ENCODE results near the gene P2RY14.

The P2RY14 gene

DNA sequence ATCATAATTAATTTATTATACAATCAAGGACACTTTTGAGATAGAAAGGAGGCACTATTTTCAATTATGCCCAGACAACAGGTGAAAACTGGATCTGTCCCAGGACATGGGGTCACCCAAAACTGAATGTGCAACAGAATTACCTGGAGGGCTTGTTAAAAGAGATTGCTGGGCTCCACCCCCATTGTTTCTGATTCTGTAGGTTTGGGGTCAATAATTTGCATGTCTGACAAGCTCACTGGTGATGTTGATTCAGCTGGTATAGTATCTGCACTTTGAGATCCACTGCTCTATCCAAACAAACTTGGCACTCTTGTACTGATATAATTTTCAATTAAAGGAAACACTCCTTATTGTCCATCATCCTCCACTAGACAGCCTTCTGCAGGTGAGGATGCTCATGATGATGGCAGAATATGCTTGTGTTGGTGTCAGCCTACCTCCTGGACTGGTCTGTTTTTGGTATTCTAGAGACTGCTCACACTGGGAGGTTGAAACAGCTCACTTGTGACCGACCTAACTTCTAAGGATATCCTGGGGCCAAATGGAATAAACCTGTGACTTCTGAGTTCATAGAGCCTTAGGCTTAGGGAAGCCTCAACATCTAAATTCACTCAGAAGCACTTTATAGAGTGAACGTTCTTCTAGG lies 2.2 kb downstream of the P2RY14 start:
- H3K27ac ChIP-seq (ENCODE audit: low read depth, low read length): no peak overlapping the region
- H3K36me3 ChIP-seq (ENCODE audit: insufficient read depth, low read length): no peaks in the 10 kb centered on the region
- peaks cover 23% of the 10 kb centered on the region for H3K4me1 ChIP-seq (ENCODE audit: insufficient read depth, low read length)
- no peak overlapping the region for H3K9ac ChIP-seq (ENCODE audit: low read length)
- H3K9me3 ChIP-seq (ENCODE audit: low read length): no peaks in the 10 kb centered on the region
- peak overlapping the region; percentile 9 to 11 for H3K4me3 ChIP-seq (ENCODE audit: low read depth in 1 of 2, low read length in 2 of 2)
- no peaks in the 10 kb centered on the region for H3K27me3 ChIP-seq (ENCODE audit: control insufficient read depth in 1 of 2, insufficient read depth in 2 of 2, low read length in 2 of 2)

DNA sequence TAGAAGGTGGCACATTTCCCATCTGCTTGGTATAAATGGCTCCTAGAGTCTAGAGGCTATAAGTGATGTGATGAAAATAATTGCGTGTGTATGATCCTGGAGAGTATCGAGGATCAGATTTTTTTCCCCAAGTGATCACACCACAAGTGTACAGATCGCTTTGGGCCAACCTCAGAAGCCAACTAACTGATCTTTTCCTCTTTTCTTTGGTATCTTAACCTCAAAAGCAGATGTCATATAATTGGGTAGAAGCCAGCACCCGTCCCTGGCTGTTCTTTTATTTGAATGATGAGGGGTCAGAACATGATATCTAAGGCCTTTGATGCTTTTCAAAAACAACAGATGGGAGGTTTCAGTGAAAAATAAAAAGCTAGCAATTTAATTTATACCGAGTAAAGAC lies 3.3 kb downstream of the P2RY14 start:
- no peaks in the 10 kb centered on the region for H3K36me3 ChIP-seq (ENCODE audit: insufficient read depth, low read length)
- no peaks in the 10 kb centered on the region for H3K27me3 ChIP-seq (ENCODE audit: control insufficient read depth in 1 of 2, insufficient read depth in 2 of 2, low read length in 2 of 2)
- no peak overlapping the region for H3K27ac ChIP-seq (ENCODE audit: low read depth, low read length)
- no peak overlapping the region for H3K4me3 ChIP-seq (ENCODE audit: low read depth in 1 of 2, low read length in 2 of 2)
- H3K9ac ChIP-seq (ENCODE audit: low read length): no peak overlapping the region
- no peaks in the 10 kb centered on the region for H3K9me3 ChIP-seq (ENCODE audit: low read length)
- peaks cover 23% of the 10 kb centered on the region for H3K4me1 ChIP-seq (ENCODE audit: insufficient read depth, low read length)

- Histone ChIP-seq H3K36me3 (ENCODE audit: insufficient read depth, low read length) (no peaks in the 10 kb centered on the region), H3K27ac (ENCODE audit: low read depth, low read length) (peak overlapping the region; percentile 41), H3K4me3 (ENCODE audit: low read depth in 1 of 2, low read length in 2 of 2) (no peak overlapping the region), H3K4me1 (ENCODE audit: insufficient read depth, low read length) (peaks cover 40% of the 10 kb centered on the region), H3K27me3 (ENCODE audit: control insufficient read depth in 1 of 2, insufficient read depth in 2 of 2, low read length in 2 of 2) (no peaks in the 10 kb centered on the region), H3K9me3 (ENCODE audit: low read length) (no peaks in the 10 kb centered on the region), H3K9ac (ENCODE audit: low read length) (no peak overlapping the region)
Measured at GRCh38 chr3:151269631-151270030, 8.7 kb downstream of the P2RY14 start.

GRCh38 chr3:151268267-151269235 lies 9.8 kb downstream of the P2RY14 start:
- Histone ChIP-seq H3K4me3 (ENCODE audit: low read depth in 1 of 2, low read length in 2 of 2) (no peak overlapping the region), H3K36me3 (ENCODE audit: insufficient read depth, low read length) (no peaks in the 10 kb centered on the region), H3K4me1 (ENCODE audit: insufficient read depth, low read length) (peaks cover 51% of the 10 kb centered on the region), H3K27me3 (ENCODE audit: control insufficient read depth in 1 of 2, insufficient read depth in 2 of 2, low read length in 2 of 2) (no peaks in the 10 kb centered on the region), H3K27ac (ENCODE audit: low read depth, low read length) (peak overlapping the region; percentile 5), H3K9me3 (ENCODE audit: low read length) (no peaks in the 10 kb centered on the region), H3K9ac (ENCODE audit: low read length) (no peak overlapping the region)

- H3K4me1 ChIP-seq (ENCODE audit: insufficient read depth, low read length): peaks cover 59% of the 10 kb centered on the region
- H3K9ac ChIP-seq (ENCODE audit: low read length): no peak overlapping the region
- peak overlapping the region; percentile 79 for H3K27ac ChIP-seq (ENCODE audit: low read depth, low read length)
- H3K4me3 ChIP-seq (ENCODE audit: low read depth in 1 of 2, low read length in 2 of 2): no peak overlapping the region
- H3K27me3 ChIP-seq (ENCODE audit: control insufficient read depth in 1 of 2, insufficient read depth in 2 of 2, low read length in 2 of 2): no peaks in the 10 kb centered on the region
- H3K9me3 ChIP-seq (ENCODE audit: low read length): no peaks in the 10 kb centered on the region
- no peaks in the 10 kb centered on the region for H3K36me3 ChIP-seq (ENCODE audit: insufficient read depth, low read length)
Measured at GRCh38 chr3:151267066-151267465, 11.3 kb downstream of the P2RY14 start.

DNA sequence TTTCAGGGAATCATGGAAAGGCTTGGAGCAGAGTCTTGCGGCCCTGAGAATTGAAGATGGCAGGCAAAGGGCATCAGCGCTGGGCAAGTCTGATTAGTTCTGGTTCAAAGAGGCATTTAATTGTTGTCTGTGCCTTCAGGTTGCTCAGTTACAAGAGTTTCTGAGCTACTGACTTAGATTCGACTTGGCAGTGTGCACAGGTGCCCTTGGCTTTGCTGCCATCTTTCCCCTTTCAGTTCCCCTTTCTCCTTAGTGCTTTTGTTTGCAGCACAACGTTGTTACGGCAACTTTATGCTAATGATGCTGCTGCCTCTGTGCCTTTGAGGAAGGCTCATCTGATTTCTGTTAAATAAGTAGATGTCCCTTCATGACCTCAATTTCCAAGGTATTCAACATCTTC lies 12.5 kb downstream of the P2RY14 start:
- Histone ChIP-seq H3K27ac (ENCODE audit: low read depth, low read length) (peak overlapping the region; percentile 79), H3K27me3 (ENCODE audit: control insufficient read depth in 1 of 2, insufficient read depth in 2 of 2, low read length in 2 of 2) (no peaks in the 10 kb centered on the region), H3K4me1 (ENCODE audit: insufficient read depth, low read length) (peaks cover 59% of the 10 kb centered on the region), H3K9ac (ENCODE audit: low read length) (no peak overlapping the region), H3K4me3 (ENCODE audit: low read depth in 1 of 2, low read length in 2 of 2) (peak overlapping the region in 1 of 2 donors; percentile 12), H3K36me3 (ENCODE audit: insufficient read depth, low read length) (no peaks in the 10 kb centered on the region), H3K9me3 (ENCODE audit: low read length) (no peaks in the 10 kb centered on the region)

GRCh38 chr3:151265166-151265565 lies 13.2 kb downstream of the P2RY14 start:
- no peak overlapping the region for H3K9ac ChIP-seq (ENCODE audit: low read length)
- H3K27me3 ChIP-seq (ENCODE audit: control insufficient read depth in 1 of 2, insufficient read depth in 2 of 2, low read length in 2 of 2): no peaks in the 10 kb centered on the region
- H3K4me3 ChIP-seq (ENCODE audit: low read depth in 1 of 2, low read length in 2 of 2): no peak overlapping the region
- no peaks in the 10 kb centered on the region for H3K9me3 ChIP-seq (ENCODE audit: low read length)
- peaks cover 56% of the 10 kb centered on the region for H3K4me1 ChIP-seq (ENCODE audit: insufficient read depth, low read length)
- H3K27ac ChIP-seq (ENCODE audit: low read depth, low read length): peak overlapping the region; percentile 79
- no peaks in the 10 kb centered on the region for H3K36me3 ChIP-seq (ENCODE audit: insufficient read depth, low read length)

- Histone ChIP-seq H3K27ac (ENCODE audit: low read depth, low read length) (peak overlapping the region; percentile 79), H3K9ac (ENCODE audit: low read length) (no peak overlapping the region)
Measured at GRCh38 chr3:151264605-151265004, 13.7 kb downstream of the P2RY14 start.

GRCh38 chr3:151262871-151263525 lies 15.3 kb downstream of the P2RY14 start:
- H3K4me1 ChIP-seq (ENCODE audit: insufficient read depth, low read length): peaks cover 65% of the 10 kb centered on the region
- no peaks in the 10 kb centered on the region for H3K36me3 ChIP-seq (ENCODE audit: insufficient read depth, low read length)
- H3K9me3 ChIP-seq (ENCODE audit: low read length): no peaks in the 10 kb centered on the region
- no peak overlapping the region for H3K9ac ChIP-seq (ENCODE audit: low read length)
- H3K27ac ChIP-seq (ENCODE audit: low read depth, low read length): peak overlapping the region; percentile 79
- no peak overlapping the region for H3K4me3 ChIP-seq (ENCODE audit: low read depth in 1 of 2, low read length in 2 of 2)
- no peaks in the 10 kb centered on the region for H3K27me3 ChIP-seq (ENCODE audit: control insufficient read depth in 1 of 2, insufficient read depth in 2 of 2, low read length in 2 of 2)

More at GRCh38 chr3:151264605-151265004, 13.7 kb downstream of the P2RY14 start:
- H3K9me3 ChIP-seq (ENCODE audit: low read length): no peaks in the 10 kb centered on the region
- H3K36me3 ChIP-seq (ENCODE audit: insufficient read depth, low read length): no peaks in the 10 kb centered on the region
- H3K27me3 ChIP-seq (ENCODE audit: control insufficient read depth in 1 of 2, insufficient read depth in 2 of 2, low read length in 2 of 2): no peaks in the 10 kb centered on the region
- H3K4me3 ChIP-seq (ENCODE audit: low read depth in 1 of 2, low read length in 2 of 2): no peak overlapping the region
- peaks cover 54% of the 10 kb centered on the region for H3K4me1 ChIP-seq (ENCODE audit: insufficient read depth, low read length)

DNA sequence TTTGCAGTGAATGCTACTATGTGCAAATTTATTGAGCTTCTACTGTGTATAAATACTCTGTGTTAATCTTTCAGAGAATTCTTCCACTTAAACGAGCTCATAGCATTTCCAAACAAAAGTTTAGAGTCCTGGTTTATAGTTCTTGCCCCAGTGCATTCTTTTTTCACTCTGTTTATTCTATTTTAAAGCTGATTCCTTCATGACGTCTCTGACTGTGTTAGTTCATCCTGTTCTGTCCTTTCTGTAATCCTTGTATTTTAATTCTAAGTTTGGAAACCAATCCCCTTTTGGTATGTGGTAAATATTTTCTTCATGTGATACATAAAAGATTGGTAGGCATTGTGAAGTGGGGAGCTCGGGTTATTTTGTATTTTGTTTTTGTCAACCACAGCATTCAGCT lies 18.7 kb downstream of the P2RY14 start:
- no peak overlapping the region for H3K4me3 ChIP-seq (ENCODE audit: low read depth in 1 of 2, low read length in 2 of 2)
- peaks cover 62% of the 10 kb centered on the region for H3K4me1 ChIP-seq (ENCODE audit: insufficient read depth, low read length)
- H3K27ac ChIP-seq (ENCODE audit: low read depth, low read length): peak overlapping the region; percentile 71
- H3K9ac ChIP-seq (ENCODE audit: low read length): no peak overlapping the region
- H3K36me3 ChIP-seq (ENCODE audit: insufficient read depth, low read length): no peaks in the 10 kb centered on the region
- no peaks in the 10 kb centered on the region for H3K27me3 ChIP-seq (ENCODE audit: control insufficient read depth in 1 of 2, insufficient read depth in 2 of 2, low read length in 2 of 2)
- H3K9me3 ChIP-seq (ENCODE audit: low read length): no peaks in the 10 kb centered on the region

- H3K9ac ChIP-seq (ENCODE audit: low read length): no peak overlapping the region
- H3K4me1 ChIP-seq (ENCODE audit: insufficient read depth, low read length): peaks cover 66% of the 10 kb centered on the region
- H3K9me3 ChIP-seq (ENCODE audit: low read length): no peaks in the 10 kb centered on the region
- H3K4me3 ChIP-seq (ENCODE audit: low read depth in 1 of 2, low read length in 2 of 2): no peak overlapping the region
- no peaks in the 10 kb centered on the region for H3K36me3 ChIP-seq (ENCODE audit: insufficient read depth, low read length)
- H3K27ac ChIP-seq (ENCODE audit: low read depth, low read length): peak overlapping the region; percentile 65
- no peaks in the 10 kb centered on the region for H3K27me3 ChIP-seq (ENCODE audit: control insufficient read depth in 1 of 2, insufficient read depth in 2 of 2, low read length in 2 of 2)
Measured at GRCh38 chr3:151256749-151257148, 21.6 kb downstream of the P2RY14 start.

Data from muscle layer of colon (tissue), 2 donors.